ENCODE results near the gene ANKFY1.
A peak's percentile ranks its signal among the peaks of the same experiment; 100 is the strongest.

The ANKFY1 gene

GRCh38 chr17:4170639-4171280 is 93.0 kb downstream of the ANKFY1 start:
- no peak for DNase-seq (ENCODE audit: insufficient read length, low spot score)
- FAIRE-seq = no peak
- no peak for TF ChIP-seq POLR2A (IDR thresholded peaks at IDR 0.05; ENCODE audit: low read depth, low read length)

- no peak for TF ChIP-seq POLR2A (IDR thresholded peaks at IDR 0.05; ENCODE audit: low read depth, low read length)
- no peak for FAIRE-seq
- DNase-seq (ENCODE audit: insufficient read length, low spot score) = no peak
Measured at GRCh38 chr17:4167786-4168185, 96.0 kb downstream of the ANKFY1 start.

- DNase-seq (ENCODE audit: insufficient read length, low spot score) (no peak), FAIRE-seq (no peak)
- no peak for TF ChIP-seq POLR2A (IDR thresholded peaks at IDR 0.05; ENCODE audit: low read depth, low read length)
Measured at GRCh38 chr17:4166419-4166818, 97.4 kb downstream of the ANKFY1 start.

- FAIRE-seq (no peak), DNase-seq (ENCODE audit: insufficient read length, low spot score) (no peak)
- TF ChIP-seq POLR2A (IDR thresholded peaks at IDR 0.05; ENCODE audit: low read depth, low read length) = no peak
Measured at GRCh38 chr17:4165301-4166010, 98.3 kb downstream of the ANKFY1 start.

- no peak for TF ChIP-seq POLR2A (IDR thresholded peaks at IDR 0.05; ENCODE audit: low read depth, low read length)
- FAIRE-seq (no peak), DNase-seq (ENCODE audit: insufficient read length, low spot score) (no peak)
Measured at GRCh38 chr17:4163951-4164350, 99.8 kb downstream of the ANKFY1 start.

GRCh38 chr17:4162775-4163466 is 100.9 kb downstream of the ANKFY1 start:
- FAIRE-seq (no peak), DNase-seq (ENCODE audit: insufficient read length, low spot score) (no peak)
- TF ChIP-seq POLR2A (IDR thresholded peaks at IDR 0.05; ENCODE audit: low read depth, low read length) = no peak

- DNase-seq (ENCODE audit: insufficient read length, low spot score) (no peak), FAIRE-seq (no peak)
- TF ChIP-seq POLR2A (IDR thresholded peaks at IDR 0.05; ENCODE audit: low read depth, low read length) = no peak
Measured at GRCh38 chr17:4162321-4162720, 101.5 kb downstream of the ANKFY1 start.

GRCh38 chr17:4161967-4162305 is 101.8 kb downstream of the ANKFY1 start:
- DNase-seq (ENCODE audit: insufficient read length, low spot score) (no peak), FAIRE-seq (no peak)
- no peak for TF ChIP-seq POLR2A (IDR thresholded peaks at IDR 0.05; ENCODE audit: low read depth, low read length)

- no peak for TF ChIP-seq POLR2A (IDR thresholded peaks at IDR 0.05; ENCODE audit: low read depth, low read length)
- DNase-seq (ENCODE audit: insufficient read length, low spot score) = peak; percentile 90
- FAIRE-seq = peak; percentile 61
Measured at GRCh38 chr17:4161192-4161966, 102.4 kb downstream of the ANKFY1 start.

GRCh38 chr17:4160294-4160859 is 103.4 kb downstream of the ANKFY1 start:
- FAIRE-seq = no peak

GRCh38 chr17:4159761-4160160 is 104.0 kb downstream of the ANKFY1 start:
- DNase-seq (ENCODE audit: insufficient read length, low spot score) (no peak), FAIRE-seq (no peak)
- TF ChIP-seq POLR2A (IDR thresholded peaks at IDR 0.05; ENCODE audit: low read depth, low read length) = no peak

More at GRCh38 chr17:4160294-4160859, 103.4 kb downstream of the ANKFY1 start:
- DNase-seq (ENCODE audit: insufficient read length, low spot score) = no peak
- TF ChIP-seq POLR2A (IDR thresholded peaks at IDR 0.05; ENCODE audit: low read depth, low read length) = no peak

- FAIRE-seq = no peak
- no peak for TF ChIP-seq POLR2A (IDR thresholded peaks at IDR 0.05; ENCODE audit: low read depth, low read length)
- DNase-seq (ENCODE audit: insufficient read length, low spot score) = no peak
Measured at GRCh38 chr17:4157618-4158333, 106.0 kb downstream of the ANKFY1 start.

GRCh38 chr17:4156750-4157381 is 106.9 kb downstream of the ANKFY1 start:
- no peak for TF ChIP-seq POLR2A (IDR thresholded peaks at IDR 0.05; ENCODE audit: low read depth, low read length)
- no peak for FAIRE-seq

More at GRCh38 chr17:4156750-4157381, 106.9 kb downstream of the ANKFY1 start:
- DNase-seq (ENCODE audit: insufficient read length, low spot score) = no peak
